Measurements from ENCODE around the gene RPL28. TPM values are rescaled to one million over a fixed set of nuclear protein-coding genes. Genes with fewer than 3 reads are reported as not detected.
A peak's percentile ranks its signal among the peaks of the same experiment; 100 is the strongest.

RPL28 gene
- total RNA-seq, 1 donor from 2014 or later, result 118 TPM

DNA sequence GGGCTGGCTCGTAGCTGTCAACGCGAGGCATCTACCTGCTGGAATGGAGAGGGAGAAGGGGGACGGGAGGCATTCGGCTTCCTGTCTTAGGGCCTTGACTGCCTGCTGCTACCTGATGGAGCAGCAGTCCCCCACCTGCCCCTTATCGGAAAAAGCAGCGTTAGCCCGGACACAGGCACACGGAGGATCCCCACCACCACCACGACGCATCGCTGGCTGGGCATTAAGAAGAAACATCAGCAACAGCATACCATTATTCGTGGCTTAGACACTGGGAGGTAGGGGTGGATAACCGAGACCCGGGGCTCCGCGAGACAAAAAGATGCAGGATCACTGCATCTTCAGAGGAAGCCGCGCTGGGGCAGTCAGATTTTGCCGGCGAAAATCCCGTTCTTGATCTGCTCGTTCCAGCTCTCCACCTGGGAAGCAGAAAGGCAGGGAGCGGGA lies 32.4 kb upstream of the RPL28 start:
- no peak for DNase-seq (ENCODE audit: low read depth in 2 of 2)

DNA sequence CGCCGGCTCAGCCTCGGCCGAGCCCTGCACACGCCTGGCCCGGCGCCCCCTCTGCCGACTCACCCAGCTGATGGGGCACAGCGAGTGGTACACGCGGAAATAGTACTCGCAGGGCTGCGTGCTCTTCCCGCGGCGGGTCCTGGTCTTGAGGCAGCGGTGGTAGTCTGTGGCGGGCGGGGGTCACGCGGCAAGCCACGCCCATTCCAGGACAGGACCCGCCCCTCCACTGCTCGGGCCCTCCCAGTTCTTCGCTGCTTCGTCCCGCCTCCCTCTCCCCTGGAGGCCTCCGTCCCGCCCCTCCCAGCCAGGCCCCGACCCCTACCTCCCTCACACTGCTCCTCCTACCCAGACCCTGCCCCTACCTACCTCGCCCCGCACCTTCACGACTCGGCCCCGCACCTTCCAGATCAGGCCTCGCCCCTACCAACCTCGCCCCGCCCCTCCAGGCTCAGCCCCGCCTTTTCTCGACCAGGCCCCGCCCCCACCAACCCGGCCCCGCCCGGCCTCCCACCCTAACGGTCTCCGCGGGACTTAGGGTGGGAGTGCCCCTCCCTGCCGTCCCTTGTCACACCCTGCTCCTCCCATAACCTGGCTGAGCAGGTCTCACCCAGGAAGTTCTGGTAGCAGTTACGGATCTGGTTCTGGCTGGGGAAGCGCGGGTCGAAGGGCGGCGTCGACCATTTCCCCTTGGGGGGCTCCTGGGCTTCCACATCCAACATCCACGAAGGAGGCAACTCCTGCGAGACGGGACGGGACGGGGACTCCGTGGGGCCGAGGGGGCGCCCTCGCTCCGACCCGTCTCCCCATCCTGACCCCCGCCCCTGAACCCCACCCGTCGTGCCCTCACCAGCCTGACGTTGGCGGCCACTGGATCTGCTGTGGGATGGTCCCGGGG lies 31.7 kb upstream of the RPL28 start:
- DNase-seq (ENCODE audit: low read depth in 2 of 2), result peak; percentile 45 to 56

DNA sequence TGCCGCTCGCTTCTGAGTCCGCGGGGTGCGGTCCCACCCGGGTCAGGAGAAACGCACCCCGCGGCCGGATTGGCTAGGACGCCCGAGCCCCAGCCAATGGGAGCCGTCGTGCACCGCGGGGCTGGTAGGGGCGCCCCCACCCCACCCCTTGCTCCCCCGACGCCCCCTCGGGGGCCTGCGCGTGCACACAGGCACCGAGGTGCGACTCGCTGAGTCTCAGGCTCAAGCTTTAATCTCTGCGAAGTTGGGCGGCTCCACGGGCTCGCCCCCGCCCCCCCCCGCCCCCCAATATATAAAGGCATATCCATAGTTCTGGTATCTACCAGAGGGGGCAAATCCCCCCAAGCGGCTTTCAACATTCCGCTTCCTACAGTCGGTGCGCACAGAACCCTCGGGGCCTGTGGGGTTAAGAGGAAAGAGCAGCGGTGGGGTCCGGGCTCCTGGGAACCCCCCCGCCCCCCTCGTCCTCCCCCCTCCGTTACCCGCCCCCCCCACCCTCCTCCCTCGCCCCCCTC lies 31.0 kb upstream of the RPL28 start, which contains the start of gene COX6B2:
TSS of gene COX6B2 (minus strand) at position 22 of the 515 bp plus-strand sequence. CDS start 198 bp downstream, outside the sequence.
- DNase-seq (ENCODE audit: low read depth in 2 of 2), result no peak

DNA sequence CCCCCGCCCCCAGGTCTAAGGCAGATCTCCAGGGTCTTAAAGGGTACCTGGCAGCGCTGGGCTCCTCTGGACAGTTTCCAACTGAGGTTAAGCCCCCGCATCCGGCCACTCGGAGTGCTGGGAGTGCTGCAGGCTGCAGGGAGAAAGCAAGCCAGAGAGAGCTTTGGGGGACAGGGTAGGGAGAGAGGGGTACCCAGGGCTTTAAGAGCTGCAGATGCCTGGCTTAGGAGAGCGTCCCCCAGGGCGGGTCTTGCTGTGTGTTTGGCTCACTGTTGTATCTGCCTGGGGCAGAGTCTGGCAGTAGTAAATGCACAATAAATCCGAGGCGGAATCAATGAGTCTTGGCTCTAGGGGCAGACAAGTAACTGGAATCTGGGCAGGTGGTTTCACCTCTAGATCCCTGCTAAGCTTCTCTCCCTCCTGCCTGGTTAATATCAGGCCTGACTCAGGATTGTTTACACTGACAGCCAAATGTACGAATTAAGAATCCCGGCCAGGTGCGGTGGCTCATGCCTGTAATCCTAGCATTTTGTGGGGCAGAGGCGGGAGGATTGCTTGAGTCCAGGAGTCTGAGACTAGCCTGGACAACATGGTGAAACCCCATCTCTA lies 30.4 kb upstream of the RPL28 start:
- DNase-seq (ENCODE audit: low read depth in 2 of 2), result peak in 1 of 2 donors; percentile 22

DNA sequence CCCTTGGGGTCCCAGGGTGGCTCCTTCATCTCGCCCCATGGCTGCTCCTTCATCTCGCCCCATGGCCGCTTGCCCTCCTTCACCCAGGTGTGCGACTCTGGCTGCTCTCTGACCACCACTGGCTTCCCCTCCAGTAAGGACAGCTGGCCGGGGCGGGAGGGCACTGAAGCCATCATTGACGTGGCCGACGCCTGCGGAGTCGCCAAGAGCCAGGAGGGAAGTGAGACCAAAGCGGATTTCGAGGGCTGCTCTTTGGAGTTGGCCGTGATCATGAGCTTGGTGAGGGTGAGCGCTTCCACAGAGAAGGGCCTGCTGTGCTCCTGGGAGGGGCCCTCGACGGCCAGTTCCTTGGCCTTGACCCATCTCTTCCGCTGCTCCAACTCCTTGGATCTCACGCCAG lies 27.2 kb upstream of the RPL28 start:
- DNase-seq (ENCODE audit: low read depth in 2 of 2), result no peak

DNA sequence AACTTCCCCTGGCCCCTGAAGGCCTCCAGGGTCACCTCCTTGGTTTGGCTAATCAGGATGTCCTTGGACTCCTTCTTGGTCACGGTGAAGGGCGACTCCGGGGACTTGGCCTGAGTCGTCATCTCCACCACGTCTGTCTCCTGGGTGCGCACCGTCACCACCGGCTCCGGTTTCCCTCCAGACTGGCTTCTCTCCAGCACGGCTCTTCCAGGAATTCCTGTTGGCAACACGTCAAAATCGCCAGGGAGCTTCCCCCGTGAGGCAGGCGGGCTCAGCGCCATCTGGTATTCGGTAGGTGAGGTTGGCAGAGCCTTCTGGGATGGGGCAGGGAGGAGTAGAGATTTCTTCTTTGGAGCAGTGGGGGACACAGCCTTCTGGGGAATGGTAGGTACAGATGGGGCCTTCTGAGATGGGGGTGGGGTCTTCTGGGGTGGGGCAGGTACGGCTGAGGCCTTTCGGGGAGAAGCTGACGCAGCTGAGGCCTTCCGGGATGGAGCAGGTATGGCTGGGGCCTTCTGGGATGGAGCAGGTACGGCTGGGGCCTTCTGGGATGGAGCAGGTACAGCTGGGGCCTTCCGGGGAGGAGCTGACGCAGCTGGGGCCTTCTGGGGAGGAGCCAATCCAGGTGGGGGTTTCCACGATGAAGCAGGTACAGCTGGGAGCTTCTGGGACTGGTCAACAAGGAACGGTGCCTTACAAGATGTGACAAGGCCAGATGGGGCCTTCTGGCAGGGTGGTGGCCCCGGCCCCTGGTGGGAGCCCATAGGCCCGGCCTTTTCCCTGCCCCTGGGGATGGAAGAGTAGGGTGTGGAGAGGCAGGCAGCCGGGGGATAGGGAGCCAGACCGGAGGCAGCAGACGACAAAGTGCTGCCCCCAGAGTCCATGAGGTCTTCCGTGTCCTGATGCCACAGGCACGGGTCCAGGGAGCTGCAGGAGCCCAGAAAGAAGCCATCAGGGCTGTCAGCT lies 26.5 kb upstream of the RPL28 start:
- peak; percentile 36 to 66 for DNase-seq (ENCODE audit: low read depth in 2 of 2)

DNA sequence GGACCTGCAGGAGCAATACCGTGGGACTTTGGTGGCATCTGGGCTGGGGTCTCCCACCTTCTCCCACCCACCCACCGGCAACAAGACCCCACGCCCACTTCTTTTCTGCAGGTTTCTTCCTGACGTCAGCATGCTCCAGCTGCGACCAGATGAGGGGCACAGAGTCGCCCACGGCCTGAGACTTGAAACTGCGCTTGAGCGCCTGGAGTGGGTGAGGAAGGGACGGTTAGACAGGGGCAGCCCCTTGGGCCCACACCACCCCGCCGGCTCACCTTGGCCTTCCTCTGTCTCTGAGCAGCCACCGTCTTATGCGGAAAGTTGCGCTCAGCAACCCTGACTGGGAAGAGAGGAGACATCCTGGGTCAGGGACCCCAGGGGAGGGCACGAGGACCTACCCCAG lies 24.8 kb upstream of the RPL28 start:
- DNase-seq (ENCODE audit: low read depth in 2 of 2), result no peak

DNA sequence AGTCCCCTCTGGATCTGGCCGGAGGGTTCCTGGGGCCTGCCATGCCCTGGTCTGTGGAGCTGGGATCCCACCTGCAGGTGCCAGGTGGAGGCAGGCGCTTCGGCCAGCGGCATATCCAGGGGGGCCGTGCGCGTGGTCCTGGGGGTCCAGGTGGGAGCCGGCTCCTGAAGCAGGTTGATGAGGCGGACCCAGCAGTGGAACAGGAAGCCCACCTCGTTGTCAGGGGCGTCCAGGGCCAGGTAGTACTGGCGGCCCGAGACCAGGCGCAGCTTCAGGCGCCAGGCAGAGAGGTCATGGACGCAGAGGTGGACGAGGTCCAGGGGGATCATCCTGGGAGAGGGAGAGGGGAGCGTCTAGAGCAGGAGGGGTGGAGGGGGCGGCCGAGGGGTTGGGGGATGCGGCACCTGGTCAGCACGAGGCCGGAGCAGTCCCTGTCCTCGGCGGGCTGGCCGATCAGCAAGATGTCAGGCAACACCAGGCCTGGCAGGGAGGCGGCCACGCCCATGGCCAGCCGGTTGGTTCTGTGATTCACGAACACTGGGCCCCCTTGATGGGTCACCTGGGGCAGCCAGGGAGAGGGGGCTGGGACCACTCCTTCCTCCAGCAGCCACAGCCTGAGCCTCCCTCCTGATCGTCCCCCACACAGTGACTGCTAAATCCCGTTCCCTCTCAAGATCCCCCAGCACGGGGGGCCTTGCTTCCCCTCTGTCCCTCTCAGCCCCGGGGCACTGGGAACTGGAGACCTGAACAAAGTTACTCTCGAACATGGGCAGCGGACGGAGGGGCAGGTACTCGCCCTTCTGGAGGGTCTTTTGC lies 23.4 kb upstream of the RPL28 start:
- no peak for DNase-seq (ENCODE audit: low read depth in 2 of 2)

DNA sequence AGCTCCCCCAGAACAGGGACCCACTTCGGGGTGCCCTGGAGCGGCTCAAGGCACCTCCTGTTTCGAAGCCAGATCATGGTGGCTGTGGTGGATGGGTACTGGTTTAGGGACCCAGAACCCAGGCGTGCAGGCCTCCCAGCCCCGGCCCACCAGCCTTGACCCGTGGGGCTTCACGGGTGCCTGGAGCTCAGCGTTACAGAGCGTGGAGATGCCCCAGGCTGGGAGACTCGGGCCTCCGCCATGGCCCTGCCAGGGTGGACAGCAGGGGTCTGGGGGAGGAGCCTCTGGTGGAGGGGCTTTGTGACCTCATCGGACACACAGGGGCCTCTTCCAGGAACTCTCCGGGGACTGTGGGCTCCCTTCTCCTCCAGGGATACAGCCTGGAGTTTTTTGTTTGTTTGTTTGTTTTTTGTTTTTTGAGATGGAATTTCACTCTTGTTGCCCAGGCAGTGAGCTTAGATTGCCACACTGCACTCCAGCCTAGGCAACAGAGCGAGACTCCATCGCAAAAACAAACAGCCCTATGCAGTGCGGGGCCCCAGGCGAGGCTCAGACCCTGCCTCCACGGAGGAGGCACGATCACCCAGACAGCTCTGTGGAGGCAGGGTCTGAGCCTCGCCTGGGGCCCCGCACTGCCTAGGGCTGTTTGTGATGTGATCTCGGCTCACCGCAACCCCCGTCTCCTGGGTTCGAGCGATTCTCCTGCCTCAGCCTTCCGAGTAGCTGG lies 22.6 kb upstream of the RPL28 start, which contains the start of gene GARIN5B:
TSS of gene GARIN5B (minus strand) at position 271 of the 727 bp plus-strand sequence. CDS start at position 77, 194 bp downstream.
- DNase-seq (ENCODE audit: low read depth in 2 of 2), result no peak

DNA sequence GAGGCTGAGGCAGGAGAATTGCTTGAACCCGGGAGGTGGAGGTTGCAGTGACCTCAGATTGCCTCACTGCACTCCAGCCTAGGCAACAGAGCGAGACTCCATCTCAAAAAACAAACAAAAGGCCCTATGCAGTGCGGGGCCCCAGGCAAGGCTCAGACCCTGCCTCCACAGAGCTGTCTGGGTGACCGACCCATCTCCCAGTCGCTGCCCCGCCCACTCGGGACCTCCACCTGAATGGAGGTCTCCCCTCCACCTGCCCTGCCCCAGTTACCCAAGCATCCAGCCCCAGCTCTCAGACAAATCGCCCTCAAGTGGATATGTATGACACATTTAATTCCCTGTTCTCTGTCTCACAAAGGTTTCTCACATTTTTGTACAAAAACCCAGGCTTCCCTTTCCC lies 20.5 kb upstream of the RPL28 start:
- no peak for DNase-seq (ENCODE audit: low read depth in 2 of 2)

DNA sequence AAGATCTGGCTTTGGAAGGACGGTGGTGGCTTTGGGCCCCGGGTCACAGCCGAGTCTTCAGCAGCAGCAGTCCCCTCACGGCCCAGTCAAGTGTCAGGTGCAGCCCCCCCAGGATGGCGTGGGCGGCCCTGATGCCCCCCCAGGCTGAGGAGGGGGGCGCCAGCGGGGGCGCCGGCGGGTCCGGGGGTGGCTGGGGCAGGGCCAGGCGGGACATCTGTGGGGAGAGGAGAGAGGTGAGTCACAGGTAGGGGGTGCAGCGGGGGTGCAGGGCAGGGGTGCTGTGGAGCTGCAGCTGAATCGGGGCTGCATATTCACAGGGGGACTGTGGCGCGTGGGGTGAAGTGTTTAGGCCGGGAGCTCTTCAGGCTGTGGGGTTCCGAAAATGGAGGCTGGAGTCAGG lies 19.8 kb upstream of the RPL28 start:
- DNase-seq (ENCODE audit: low read depth in 2 of 2), result no peak

DNA sequence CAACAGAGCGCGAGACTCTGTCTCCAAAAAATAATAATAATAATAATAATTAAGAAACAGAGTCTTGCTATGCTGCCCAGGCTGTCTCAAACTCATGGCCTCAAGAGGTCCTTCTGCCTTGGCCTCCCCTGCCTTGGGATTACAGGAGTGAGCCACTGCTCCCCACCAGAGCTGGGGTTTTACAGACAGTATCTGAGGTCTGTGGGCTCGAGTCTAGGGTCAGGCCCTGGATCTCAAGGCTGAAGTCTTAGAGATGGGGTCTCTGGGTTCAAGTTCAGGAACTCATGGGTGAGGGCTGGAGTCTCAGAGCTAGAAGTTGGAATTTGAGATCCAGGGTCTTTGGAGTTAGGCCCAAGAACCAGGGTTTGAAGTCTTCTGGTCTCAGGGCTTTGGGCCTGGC lies 18.9 kb upstream of the RPL28 start:
- DNase-seq (ENCODE audit: low read depth in 2 of 2), result no peak

DNA sequence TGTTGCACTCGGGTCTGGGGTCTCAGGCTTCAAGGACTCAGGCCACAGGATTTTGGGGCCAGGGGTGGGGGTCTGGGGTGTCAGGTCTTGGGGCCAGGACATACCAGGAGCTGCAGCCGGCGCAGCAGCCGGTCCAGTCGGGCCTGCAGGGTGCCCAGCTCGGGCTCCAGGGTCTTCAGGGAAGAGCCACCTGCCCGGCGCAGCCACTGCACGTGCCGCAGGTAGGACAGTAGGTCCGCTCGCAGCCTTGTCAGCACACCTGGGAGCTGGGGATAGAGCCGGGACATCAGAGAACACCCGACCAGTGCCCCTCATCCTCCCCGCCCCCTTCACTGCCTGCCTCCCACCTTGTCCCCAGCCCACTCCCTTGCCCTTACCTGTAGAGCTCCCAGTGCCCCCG lies 17.6 kb upstream of the RPL28 start:
- DNase-seq (ENCODE audit: low read depth in 2 of 2), result no peak

DNA sequence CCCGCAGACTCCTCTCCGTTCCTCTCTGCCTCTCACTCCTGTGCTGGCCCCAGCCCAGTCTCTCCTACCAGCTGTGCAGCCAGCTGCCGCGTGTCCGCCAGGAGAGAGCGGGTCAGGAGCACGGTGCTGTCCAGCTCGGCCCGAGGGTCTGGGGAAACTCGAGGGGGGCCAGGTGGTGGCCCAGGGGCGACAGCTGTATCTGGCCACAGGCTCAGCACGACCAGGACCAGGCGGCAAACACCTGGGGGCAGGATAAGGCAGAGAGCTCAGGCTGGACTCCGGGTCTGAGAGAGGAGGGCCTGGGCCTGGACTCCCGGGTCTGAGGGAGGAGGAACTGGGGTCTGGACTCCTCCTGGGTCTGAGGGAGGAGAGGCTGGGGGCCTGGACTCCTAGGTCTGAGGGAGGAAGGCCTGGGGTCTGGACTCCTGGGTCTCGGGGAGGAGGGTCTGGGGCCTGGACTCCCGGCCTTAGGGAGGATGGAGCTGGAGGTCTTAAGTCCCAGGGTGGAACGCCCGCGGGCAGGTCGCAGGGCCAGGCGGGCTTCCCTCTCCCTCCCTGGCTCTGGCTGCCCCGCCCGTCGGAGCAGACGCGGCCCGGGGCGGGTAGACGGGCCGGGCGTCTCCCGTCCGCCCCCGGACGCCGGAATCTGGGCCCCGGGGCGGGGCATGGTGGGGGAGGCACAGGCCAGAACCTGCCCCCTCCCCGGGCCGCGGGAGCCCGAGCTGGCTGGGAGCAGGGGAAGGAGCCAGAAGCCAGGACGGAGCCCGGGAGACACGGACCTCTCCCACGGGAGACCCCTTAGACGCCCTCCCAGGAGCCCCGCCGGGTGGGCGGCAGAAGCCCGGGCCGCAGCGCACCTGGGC lies 16.8 kb upstream of the RPL28 start:
- DNase-seq (ENCODE audit: low read depth in 2 of 2), result no peak

DNA sequence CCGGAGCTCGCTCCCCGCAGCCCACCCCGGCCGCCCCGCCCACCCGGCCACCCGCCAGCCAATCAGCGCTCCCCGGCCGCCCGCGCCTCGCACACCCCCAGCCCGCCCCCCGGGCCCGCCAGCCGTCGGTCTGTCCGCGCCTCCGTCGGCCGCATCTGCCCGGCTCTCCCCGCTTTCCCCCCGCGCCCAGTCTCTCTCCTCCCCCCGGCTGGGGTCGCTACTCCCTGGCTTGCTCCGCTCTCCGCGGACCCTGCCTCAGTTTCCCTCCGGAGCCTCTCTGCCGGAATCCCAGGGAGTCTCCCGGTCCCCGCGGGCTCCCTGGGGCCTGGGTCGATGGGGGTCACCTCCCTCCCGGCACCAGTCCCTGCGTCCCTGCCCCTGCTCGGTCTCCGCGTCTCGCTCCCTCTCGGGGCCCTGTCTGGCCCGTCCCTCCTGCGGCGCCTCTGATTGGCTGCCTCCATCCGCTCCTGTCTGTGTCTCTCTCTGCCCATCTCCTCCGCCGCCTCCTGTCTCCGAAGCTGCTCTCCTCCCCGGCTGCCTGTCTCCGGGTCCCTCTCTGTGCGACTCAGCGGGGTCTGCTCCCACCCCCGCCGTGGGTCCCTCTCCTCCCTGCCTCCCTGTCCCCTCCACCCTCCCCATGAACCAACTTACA lies 16.0 kb upstream of the RPL28 start:
- no peak for DNase-seq (ENCODE audit: low read depth in 2 of 2)

DNA sequence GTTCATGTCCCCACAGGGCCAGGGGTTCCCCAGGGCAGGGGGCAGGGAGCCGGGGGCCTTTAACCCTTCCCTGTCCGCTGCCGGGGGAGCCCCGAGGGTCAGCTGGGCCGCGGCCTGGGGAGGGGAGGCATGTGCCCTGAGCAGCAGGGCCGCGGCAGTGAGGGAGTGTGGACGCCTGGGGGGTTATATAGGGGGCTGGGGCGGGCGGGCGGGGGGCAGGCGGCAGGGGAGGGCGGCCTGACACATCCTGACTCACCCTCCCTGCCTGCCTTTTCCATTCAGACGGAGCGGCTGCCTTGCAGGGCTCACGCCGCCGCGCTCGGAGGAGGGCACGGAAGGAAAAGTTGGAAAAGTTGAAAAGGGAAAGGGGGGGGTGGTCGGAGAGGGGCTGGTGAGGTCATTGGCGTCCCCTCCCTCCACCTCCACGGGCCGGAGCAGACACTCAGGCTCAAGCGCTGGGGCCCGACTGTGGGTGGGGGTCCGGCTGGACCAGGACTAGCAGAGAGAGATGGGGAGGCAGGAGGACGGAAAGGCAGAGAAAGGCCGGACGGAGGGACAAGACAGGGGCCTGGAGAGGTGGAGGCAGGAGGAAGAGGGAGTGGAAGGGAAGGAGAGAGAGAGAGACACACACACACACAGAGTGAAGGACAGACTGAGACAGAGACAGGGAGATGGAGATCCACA lies 15.3 kb upstream of the RPL28 start, which contains the start of gene IL11:
TSS of gene IL11 (minus strand) at position 159 of the 684 bp plus-strand sequence. CDS start at position 6, 153 bp downstream.
- DNase-seq (ENCODE audit: low read depth in 2 of 2), result no peak

DNA sequence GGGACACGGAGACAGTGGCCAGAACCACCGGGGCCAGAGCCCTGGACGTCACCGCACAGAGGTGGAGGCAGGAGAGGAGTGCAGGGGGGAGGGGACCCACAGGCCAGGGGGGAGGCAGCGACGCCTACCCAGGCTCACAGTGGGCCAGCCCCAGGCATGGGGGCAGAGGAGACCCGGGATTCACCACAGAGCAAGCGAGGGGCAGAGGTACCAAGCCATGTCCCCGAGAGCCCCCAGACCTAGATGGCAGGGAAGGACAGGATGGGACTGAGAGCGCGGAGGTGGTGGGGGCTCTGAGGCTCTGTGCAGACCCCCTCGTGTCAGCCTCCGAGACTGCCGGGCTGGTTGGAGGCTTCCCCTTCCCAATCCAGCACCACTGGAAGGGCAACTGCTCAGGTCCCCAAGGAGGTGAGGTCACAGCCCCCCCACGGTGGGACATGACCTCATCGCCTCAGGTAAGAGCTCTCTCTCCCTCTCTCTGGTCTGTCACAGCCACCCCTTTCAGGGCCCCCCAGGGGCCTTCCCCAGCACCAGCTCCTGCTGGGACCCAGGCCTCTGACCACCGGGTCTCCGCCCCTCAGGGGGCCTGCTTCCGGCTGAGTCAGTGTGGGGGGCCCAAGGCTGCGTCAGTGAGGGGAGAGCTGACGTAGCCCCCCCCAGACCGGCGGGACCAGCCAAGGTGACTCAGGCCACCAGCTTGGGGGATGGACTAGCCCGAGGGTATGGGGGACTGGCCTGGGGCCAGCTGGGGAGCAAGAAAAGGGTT lies 13.2 kb upstream of the RPL28 start:
- DNase-seq (ENCODE audit: low read depth in 2 of 2), result no peak
